CD4-positive, alpha-beta T cell treated with Interleukin-21 for 1 hour (primary cell): ENCODE measurements around the gene GALP.
"Not testable (repeated sequence)": the region's sequence is repeated elsewhere in the genome, so short reads cannot be mapped to it uniquely, and the experiment has no call there.

Experiments
- DNase-seq: peaks from one replicate; pipeline ENCODE4 v3.0.0-alpha.2; 2020

GALP gene

DNA sequence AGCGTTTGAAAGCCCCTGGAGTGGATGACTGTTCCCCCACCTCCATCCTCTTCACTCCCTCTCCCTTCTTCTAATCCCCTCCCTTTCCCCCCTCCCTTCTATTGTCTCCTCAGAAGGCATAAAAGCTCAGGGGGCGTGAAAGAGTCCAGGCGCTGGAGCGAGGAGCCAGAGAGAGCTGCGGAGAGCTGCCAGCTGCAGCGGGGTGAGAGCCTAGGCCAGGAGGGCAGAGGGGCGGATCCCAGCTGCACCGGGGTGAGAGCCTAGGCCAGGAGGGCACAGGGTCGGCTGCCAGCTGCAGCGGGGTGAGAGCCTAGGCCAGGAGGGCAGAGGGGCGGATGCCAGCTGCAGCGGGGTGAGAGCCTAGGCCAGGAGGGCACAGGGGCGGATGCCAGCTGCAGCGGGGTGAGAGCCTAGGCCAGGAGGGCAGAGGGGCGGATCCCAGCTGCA, at the start of gene GALP:
TSS of gene GALP (plus strand) at position 148 of the 447 bp plus-strand sequence. CDS start 1,101 bp downstream, outside the sequence.
- DNase-seq: not testable (repeated sequence)

GRCh38 chr19:56126983-56127780, 48.6 kb upstream of the GALP start:
- no peak for DNase-seq

DNA sequence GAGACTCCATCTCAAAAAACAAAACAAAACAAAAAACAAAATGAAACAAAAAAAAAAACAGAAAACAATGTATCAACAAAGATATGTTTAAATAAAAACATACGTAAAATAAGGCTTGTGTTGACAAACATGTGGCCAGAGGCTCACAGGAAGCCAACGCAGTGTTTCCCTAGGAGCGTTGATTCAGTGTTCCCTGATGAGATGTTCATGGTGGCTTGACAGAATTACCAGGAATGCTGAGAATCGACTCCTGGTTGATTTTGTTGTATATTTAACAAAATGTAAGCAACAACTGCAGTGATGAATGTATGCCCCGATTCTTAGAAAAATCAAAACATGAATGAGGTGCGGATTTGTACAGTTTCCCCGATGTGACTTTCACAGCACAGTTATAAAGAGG, 45.8 kb upstream of the GALP start:
- no peak for DNase-seq

DNA sequence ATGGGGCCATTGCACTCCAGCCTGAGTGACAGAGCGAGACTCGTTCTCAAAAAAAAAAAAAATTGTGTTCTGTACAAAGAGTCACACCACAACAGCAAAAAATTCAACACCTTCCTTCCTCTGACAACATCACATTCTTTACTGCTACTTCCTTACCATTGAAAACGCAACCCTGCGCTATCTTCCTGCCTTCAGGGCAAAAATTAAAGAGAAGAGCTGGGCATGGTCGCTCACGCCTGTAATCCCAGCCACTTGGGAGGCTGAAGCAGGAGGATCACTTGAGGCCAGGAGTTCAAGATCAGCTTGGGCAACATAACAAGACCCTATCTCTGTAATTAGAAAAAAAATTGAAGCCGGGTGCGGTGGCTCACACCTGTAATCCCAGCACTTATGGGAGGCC, 44.2 kb upstream of the GALP start:
- DNase-seq: no peak

DNA sequence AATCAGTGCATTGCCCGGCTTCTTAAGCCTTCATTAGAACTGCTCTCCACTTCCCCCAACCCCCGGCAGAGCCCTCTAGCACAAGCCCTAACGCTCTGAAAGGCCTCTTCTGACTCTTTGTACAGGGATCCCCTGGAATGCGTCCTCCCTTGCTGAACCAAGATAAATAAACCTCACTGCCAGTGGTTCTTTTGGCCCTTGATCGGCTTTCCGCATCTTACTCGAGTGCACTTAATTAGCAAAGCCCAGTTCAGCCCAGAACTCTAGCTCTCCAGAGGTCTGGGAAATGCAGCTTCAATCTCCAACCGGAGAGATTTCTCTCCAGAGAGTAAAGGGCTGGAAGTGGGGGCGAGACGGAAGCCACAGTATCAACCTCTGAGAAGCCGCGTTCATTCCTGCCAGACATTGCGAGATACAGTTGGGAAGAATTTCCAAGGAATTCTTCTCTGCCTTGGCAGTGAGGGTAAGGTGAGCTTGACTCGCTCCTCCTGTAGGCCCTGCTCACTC, 43.4 kb upstream of the GALP start:
- no peak for DNase-seq

DNA sequence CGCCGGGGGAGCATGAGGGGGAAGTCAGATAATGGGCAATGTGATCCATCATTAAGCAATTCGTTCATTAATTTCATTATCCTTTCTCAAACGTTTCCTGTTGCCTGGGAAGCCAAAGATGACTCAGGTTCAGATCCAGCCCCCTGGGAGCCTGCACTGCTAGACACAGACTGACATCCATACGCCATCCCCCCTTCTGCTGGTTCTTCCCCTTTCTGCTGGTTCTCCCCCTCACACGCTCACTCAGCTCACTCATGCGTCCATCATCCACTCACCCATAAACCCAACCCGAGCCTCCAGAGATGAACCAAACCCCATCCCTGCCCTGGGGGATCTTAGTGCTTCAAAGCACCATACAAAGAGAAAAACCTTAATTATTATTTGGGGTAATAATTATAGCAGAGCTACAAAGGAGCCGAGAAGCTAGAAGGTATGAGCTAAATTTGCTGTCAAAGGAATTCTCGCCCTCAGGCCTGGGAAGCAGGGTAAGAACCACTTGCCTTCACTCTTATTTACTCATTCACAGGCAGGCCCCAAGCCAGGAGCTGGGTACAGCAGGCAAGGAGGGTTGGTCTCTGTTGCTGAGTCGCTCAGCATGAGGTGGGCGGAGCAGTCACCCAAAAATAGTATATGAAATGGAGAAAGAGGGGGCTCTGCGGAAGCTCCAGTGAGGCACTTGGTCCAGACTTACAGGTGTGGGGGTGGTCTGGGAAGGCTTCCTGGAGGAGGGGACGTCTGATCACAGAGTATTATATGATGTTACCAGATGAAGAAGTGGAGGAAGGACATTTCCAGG, 41.8 kb upstream of the GALP start:
- DNase-seq: no peak

DNA sequence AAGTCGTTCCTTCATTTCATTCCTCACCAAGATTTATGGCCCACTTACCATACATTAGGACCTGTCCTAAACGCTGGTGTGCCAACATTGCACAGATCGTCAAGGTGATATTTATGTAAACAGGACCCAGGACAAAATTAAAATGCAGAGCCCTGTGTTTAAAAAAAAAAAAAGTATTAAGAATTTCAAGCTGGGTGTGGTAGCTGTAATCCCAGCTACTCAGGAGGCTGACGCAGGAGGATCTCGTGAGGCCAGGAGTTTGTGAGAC, 41.2 kb upstream of the GALP start:
- no peak for DNase-seq

DNA sequence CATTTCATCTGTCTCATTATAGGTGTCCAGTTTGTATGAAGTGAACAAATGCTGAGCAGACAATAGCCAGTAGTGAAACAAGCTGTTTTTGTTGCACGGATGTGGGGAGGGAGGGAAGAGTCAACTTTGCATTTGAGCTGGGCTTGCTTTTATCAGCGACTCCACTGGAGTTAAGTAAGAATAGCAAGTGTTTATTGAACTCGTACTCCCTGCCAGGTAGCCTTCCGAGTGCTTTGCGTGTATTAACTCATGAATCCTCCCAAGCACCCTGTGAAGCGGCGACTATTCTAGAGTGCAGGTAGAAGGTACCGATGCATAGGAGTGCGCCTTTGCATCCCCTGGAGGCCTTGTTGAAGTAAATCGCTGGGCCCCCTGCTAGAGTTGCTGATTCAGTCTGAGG, 39.4 kb upstream of the GALP start:
- no peak for DNase-seq

GRCh38 chr19:56137405-56137804, 38.4 kb upstream of the GALP start:
- DNase-seq: no peak

- no peak for DNase-seq
Measured at GRCh38 chr19:56138069-56138468, 37.7 kb upstream of the GALP start.

DNA sequence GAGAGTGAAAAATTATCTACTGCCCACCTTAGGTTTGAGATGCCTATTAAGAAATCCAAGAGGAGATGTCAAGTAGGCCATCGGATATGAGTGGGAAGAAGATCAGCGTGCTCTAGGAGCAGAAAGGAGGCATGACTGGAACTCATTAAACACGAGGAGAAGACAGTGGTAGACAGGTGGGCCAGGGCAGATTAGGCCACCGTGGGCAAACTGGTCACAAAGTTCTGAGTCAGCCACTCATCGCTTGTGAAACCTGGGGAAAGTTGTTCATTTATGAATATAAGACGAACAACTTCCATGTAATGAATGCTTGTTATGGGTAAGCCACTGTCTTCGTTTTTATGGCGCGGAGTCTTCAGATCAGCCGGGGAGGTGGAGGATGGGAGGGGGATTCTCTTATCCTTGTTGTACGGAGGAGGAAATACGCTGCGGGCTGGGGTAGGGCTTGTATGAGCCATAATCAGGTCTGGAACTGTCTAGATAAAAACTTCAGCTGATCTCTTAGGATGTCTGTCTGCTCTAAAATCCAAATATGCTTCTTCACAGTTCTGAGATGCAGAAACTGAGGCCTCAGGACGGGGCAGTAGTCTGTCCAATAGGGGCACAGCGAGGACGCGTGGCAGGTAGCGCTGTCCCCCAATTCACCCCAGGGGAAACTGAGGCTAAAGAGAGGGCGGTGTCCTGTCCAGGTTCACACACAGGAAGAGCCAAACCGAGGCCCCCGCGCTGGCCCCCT, 35.8 kb upstream of the GALP start:
- DNase-seq: no peak

DNA sequence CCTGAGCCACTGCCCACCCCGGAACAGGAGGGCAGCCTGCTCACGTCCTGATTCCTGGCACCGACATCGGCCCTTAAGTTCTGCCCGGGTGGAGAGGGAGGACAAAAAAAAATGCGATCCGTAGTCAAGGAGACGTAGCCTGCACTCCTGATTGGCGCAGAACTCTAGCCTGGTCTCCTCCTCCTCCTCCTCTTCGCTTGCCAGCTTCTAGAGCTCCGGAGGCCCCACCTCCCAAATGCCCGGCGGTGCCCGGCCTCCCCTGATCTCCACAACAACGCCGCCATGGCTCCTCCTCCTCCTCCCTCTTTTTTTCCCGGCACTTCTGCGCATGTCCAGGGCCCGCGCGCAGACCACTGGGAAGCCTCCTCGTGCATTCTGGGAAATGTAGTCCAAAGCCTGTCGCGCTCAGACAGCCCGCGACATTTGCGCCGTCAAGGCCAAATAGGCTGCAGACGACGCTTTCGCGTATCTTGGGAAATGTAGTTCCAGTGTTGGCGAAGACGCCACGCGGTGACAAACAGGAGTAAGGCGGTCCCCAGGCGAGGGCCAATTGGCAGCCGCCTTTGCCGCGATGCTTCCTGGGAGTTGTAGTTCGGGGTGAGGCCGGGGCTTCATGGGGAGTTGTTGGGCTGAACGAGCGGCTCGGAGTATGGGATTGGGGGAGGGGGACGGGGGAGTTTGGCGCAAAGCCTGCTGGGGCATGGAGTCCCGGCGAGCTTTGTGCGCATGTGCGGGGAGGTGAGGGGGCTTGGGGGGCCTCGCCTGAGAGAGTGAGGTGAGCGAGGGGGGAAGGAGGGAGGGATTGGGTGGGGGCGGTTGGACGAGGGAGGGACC, 35.0 kb upstream of the GALP start, which contains the start of gene ZNF444:
TSS of gene ZNF444 (plus strand) at position 705 of the 834 bp plus-strand sequence. CDS start 5,625 bp downstream, outside the sequence.
- DNase-seq: peak; percentile 100

DNA sequence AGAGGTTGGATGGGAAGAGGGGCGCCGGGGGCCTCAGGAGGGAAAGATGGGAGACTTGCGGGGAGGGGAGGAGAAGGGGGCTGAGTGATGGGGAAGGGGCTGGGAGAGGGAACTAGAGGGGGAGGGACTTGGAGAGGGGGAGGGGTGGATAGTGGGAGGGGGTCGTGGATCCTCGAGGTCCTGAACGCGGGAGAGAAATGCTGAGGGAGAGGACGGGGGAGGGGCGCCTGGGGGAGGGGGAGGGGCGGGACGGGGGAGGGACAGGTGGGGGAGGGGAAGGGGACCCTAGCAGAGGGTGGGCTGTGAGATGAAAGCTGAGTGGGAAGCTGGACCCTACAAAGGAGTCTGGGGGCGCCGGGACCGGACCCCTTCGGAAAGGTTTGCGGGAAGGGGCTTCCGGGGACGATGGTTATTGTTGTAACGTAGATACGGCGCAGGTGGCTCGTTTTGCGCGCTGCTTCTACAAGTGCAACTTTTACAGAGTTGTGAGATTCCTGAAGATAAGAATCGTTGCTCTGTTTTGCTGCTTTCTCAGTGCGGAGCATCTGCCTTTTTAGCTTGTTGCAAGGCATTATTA, 34.3 kb upstream of the GALP start:
- peak; percentile 37 for DNase-seq

GRCh38 chr19:56142087-56142787, 33.6 kb upstream of the GALP start:
- no peak for DNase-seq

DNA sequence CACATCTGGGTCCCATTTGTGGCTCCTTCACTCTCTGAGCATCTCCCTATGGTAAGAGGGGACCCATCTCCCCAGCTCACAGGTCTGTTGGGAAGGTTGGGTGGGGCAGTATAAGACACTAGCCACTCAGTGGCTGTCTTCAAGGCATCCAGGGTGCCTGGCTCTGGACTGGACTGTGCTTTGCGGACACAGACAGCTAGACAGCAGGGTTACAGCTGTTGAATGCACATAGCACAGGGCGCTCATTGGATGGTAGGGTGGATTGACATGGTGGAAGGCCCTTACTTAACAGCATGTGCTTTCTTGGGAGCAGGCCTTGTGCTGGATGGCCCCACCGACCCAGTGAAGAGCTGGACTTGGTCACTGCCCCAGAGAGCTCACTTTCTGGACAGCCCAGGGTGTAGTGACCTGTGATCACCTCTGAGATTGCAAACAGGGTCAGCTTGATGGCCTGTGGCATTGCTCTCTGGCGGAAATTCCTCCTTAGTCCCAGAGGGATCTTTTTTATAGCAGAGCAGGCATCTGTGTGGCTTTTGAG, 32.8 kb upstream of the GALP start:
- DNase-seq: no peak

- DNase-seq: no peak
Measured at GRCh38 chr19:56144376-56144775, 31.4 kb upstream of the GALP start.

DNA sequence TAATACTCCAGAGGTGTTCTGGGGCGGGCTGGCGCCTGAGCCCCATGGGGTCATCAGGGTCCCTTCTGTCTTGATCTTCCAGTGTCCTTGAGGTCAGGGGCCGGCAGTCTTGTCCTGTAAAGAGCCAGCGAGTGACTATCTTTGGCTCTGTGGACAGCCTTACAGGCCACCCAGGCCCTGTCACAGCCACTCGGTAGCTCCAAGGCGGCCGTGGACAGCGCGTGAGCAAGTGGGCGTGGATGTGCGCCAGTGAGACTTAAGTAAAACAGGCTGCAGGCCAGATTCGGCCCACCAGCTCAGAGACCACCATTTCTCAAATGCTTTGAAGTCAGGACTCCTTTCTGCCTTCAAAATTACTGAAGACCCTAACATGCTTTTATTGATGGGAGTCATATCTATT, 31.0 kb upstream of the GALP start:
- no peak for DNase-seq

DNA sequence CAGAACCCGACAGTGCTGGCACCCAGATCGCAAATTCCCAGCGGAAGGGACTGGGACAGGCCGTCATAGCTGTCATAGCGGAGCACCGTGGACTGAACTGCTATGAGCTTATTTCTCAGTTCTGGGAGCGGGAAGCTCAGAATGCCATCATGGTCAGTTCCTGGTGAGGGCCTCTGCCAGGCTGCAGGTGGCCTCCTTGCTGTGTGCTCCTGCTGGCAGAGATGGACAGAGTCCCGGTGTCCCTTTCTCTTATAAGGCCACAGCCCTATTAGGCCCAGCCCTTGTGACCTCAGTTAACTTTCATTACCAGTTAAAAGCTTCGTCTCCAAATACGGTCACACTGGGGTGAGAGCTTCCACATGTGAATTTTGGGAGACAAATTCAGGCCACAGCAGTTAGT, 30.1 kb upstream of the GALP start:
- DNase-seq: no peak

DNA sequence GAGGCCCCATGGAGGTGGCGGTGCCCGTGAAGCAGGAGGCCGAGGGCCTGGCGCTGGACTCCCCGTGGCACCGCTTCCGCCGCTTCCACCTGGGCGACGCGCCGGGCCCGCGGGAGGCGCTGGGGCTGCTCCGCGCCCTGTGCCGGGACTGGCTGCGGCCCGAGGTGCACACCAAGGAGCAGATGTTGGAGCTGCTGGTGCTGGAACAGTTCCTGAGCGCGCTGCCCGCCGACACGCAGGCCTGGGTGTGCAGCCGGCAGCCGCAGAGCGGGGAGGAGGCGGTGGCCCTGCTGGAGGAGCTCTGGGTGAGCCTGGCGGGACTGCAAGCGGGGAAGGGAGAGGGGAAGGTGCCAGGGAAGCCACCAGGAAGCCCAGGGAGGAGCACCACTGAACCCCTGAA, 28.9 kb upstream of the GALP start:
- DNase-seq: no peak

DNA sequence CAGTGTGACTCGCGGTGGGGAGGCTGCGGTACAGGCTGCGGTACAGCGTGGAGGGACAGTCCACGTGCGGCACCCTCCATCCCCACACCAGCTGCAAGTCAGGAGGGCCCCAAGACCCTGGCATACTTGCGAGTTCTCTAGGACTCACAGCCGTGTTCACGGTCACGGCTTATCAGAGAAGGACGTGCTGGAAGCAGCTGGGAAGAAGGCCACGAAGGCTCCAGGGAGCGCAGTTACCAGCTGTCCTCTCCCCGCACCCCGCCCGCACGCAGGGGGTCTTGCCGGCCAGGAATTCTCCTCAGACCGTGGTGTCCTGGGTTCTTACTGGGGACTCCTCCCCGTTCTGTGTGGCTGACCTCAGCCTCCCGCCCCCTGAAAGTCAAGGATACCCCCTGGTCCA, 28.5 kb upstream of the GALP start:
- no peak for DNase-seq

DNA sequence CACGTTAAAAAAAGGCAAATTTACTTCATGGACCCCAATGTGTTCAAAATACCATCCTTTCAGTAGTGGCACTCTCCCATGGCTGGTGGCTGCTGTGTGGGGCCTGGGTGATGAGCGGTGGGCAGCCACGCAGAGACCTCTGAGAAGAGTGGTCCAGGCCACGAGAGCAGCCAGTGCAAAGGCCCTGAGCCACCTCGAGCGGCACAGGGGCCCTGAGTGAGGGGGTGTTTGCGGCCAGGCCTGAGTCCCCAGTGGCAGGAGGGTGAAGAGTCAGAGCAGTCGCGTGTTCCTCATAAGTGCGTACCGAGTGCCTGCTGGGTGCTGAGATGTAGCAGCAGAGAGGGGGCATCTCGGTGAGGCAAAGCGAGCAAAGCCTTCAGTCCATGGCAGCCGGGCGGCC, 27.7 kb upstream of the GALP start:
- no peak for DNase-seq
